Subcutaneous abdominal adipose tissue (tissue), 5 donors: Measurements from ENCODE around the gene TP53AIP1.

Experiments
- H3K27ac ChIP-seq: one replicate; pipeline ENCODE4 v1.7.0; 2013; ENCODE audit warnings: low read depth, mild to moderate bottlenecking, inconsistent platforms, low read length, moderate library complexity
- H3K27me3 ChIP-seq, 5 donors: one replicate each; pipeline ENCODE4 v1.7.0; 2013; ENCODE audit warnings: low read length in 5 of 5, inconsistent platforms in 1 of 5; ENCODE audit not compliant: control insufficient read depth in 5 of 5, insufficient read depth in 4 of 5
- H3K36me3 ChIP-seq, 5 donors: one replicate each; pipeline ENCODE4 v1.7.0; 2013; ENCODE audit warnings: low read length in 5 of 5; ENCODE audit not compliant: control insufficient read depth in 5 of 5, insufficient read depth in 5 of 5
- H3K4me1 ChIP-seq, 5 donors: one replicate each; pipeline ENCODE4 v1.7.0; 2013; ENCODE audit warnings: low read length in 5 of 5, mild to moderate bottlenecking in 3 of 5, moderate library complexity in 1 of 5; ENCODE audit not compliant: control insufficient read depth in 5 of 5, insufficient read depth in 5 of 5
- H3K4me3 ChIP-seq, 5 donors: one replicate each; pipeline ENCODE4 v1.7.0; 2013; ENCODE audit warnings: low read length in 5 of 5, low read depth in 1 of 5
- H3K9ac ChIP-seq, 5 donors: one replicate each; pipeline ENCODE4 v1.7.0; 2013; ENCODE audit warnings: low read length in 5 of 5, mild to moderate bottlenecking in 4 of 5, moderate library complexity in 3 of 5
- H3K9me3 ChIP-seq, 5 donors: one replicate each; pipeline ENCODE4 v1.7.0; 2013; ENCODE audit warnings: low read length in 5 of 5; ENCODE audit not compliant: control insufficient read depth in 5 of 5
- donor health status: healthy.
- donor health status: healthy.
- donor health status: healthy.
- donor health status: healthy.
- donor health status: healthy.

Gene TP53AIP1

DNA sequence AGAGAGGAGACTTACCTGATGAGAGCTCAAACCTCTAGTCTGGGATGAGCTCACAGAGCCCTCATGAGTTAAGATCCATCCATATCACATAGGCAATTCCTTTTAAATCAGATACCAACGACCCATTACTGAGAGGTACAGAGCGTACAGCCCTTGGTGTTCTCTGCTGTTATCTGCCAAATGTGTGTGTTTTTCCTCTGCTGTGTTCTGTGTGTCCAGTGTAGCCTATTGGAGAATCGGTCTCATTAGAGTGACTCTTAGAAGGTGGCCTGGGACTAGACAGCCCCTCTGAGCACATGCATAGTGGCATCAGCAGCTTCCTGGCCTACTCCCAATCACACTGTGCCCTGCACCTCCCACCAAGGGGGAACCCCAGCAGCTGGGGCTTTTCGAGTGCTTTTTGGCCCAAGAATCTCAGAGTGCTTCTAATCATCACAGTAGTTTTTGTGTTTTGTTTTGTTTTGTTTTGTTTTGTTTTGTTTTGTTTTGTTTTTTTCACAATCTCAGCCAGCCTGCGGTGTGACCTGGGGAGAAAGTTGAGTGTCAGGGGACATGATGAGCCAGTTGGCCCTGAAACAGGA is 25.4 kb downstream of the TP53AIP1 start:
- H3K4me3 ChIP-seq = no peak overlapping the region
- H3K9me3 ChIP-seq = no peaks in the 10 kb centered on the region
- H3K27me3 ChIP-seq = peaks cover 0 to 13% (median 0%) of the 10 kb centered on the region in 5 donors
- no peak overlapping the region for H3K27ac ChIP-seq
- peaks cover 0 to 10% (median 0%) of the 10 kb centered on the region in 5 donors for H3K4me1 ChIP-seq
- no peak overlapping the region for H3K9ac ChIP-seq
- no peaks in the 10 kb centered on the region for H3K36me3 ChIP-seq

DNA sequence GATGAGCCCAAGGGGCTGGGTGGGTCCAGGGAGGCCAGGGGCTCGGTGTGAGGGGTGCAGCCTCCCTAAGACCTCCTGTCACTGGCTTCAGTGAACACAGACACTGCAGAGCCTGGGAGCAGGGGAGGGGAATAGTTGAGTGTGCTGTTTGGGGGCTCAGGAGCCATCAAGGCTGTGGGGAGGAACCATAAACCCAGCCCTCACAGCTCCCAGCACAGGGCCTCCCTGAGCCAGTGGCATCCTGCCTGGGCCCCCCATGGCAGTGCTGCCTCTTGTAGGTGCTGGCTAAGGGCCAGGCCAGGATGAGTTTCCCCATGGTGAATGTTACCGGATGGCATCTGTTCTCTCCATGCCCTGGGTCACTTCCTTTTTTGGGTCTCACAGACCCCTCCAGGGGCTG is 26.0 kb downstream of the TP53AIP1 start:
- peaks cover 0 to 10% (median 0%) of the 10 kb centered on the region in 5 donors for H3K4me1 ChIP-seq
- no peaks in the 10 kb centered on the region for H3K9me3 ChIP-seq
- no peak overlapping the region for H3K4me3 ChIP-seq
- no peaks in the 10 kb centered on the region for H3K36me3 ChIP-seq
- no peak overlapping the region for H3K9ac ChIP-seq
- H3K27ac ChIP-seq = no peak overlapping the region
- peaks cover 0 to 13% (median 0%) of the 10 kb centered on the region in 5 donors for H3K27me3 ChIP-seq

DNA sequence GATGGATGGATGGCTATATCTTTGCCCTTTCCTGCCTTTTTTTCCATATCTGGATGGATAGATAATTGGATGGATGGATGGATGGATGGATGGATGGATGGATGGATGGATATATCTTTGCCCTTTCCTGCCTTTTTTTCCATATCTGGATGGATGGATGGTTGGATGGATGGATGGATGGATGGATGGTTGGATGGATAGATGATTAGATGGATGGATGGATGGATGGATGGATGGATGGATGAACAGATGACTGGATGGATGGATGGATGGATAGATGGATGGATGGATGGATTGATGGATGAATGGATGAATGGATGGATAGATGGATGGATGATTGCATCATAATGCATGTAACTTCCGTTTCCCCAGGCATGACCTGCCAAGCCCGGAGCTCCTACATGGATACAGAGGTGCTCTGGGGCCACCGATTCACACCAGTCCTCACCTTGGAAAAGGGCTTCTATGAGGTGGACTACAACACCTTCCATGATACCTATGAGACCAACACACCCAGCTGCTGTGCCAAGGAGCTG is 26.6 kb downstream of the TP53AIP1 start:
- peaks cover 0 to 10% (median 0%) of the 10 kb centered on the region in 5 donors for H3K4me1 ChIP-seq
- peaks cover 0 to 4% (median 0%) of the 10 kb centered on the region in 5 donors for H3K36me3 ChIP-seq
- H3K4me3 ChIP-seq = no peak overlapping the region
- peaks cover 0 to 13% (median 0%) of the 10 kb centered on the region in 5 donors for H3K27me3 ChIP-seq
- no peak overlapping the region for H3K27ac ChIP-seq
- H3K9ac ChIP-seq = no peak overlapping the region
- H3K9me3 ChIP-seq = no peaks in the 10 kb centered on the region

GRCh38 chr11:128915149-128915521 is 27.5 kb downstream of the TP53AIP1 start:
- Histone ChIP-seq H3K36me3 (peaks cover 0 to 4% (median 0%) of the 10 kb centered on the region in 5 donors), H3K27me3 (peaks cover 0 to 9% (median 0%) of the 10 kb centered on the region in 5 donors), H3K9ac (no peak overlapping the region), H3K9me3 (no peaks in the 10 kb centered on the region), H3K4me1 (peaks cover 0 to 10% (median 0%) of the 10 kb centered on the region in 5 donors), H3K27ac (no peak overlapping the region), H3K4me3 (no peak overlapping the region)

GRCh38 chr11:128914216-128915148 is 28.2 kb downstream of the TP53AIP1 start:
- Histone ChIP-seq H3K27me3 (peaks cover 0 to 9% (median 0%) of the 10 kb centered on the region in 5 donors), H3K27ac (no peak overlapping the region), H3K9me3 (no peaks in the 10 kb centered on the region), H3K4me3 (no peak overlapping the region), H3K36me3 (peaks cover 0 to 4% (median 0%) of the 10 kb centered on the region in 5 donors), H3K9ac (no peak overlapping the region), H3K4me1 (peaks cover 0 to 13% (median 0%) of the 10 kb centered on the region in 5 donors)

GRCh38 chr11:128913806-128914205 is 28.9 kb downstream of the TP53AIP1 start:
- Histone ChIP-seq H3K4me1 (peaks cover 0 to 16% (median 2%) of the 10 kb centered on the region in 5 donors), H3K27ac (no peak overlapping the region)

DNA sequence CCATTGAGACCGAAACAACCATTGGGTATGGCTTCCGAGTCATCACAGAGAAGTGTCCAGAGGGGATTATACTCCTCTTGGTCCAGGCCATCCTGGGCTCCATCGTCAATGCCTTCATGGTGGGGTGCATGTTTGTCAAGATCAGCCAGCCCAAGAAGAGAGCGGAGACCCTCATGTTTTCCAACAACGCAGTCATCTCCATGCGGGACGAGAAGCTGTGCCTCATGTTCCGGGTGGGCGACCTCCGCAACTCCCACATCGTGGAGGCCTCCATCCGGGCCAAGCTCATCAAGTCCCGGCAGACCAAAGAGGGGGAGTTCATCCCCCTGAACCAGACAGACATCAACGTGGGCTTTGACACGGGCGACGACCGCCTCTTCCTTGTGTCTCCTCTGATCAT is 31.0 kb downstream of the TP53AIP1 start:
- H3K4me1 ChIP-seq = peaks cover 0 to 31% (median 15%) of the 10 kb centered on the region in 5 donors
- no peak overlapping the region for H3K27ac ChIP-seq

More at GRCh38 chr11:128913806-128914205, 28.9 kb downstream of the TP53AIP1 start:
- Histone ChIP-seq H3K36me3 (peaks cover 0 to 4% (median 0%) of the 10 kb centered on the region in 5 donors), H3K9me3 (no peaks in the 10 kb centered on the region), H3K9ac (no peak overlapping the region), H3K4me3 (no peak overlapping the region), H3K27me3 (peaks cover 0 to 9% (median 0%) of the 10 kb centered on the region in 5 donors)

GRCh38 chr11:128911239-128911638 is 31.4 kb downstream of the TP53AIP1 start:
- no peak overlapping the region for H3K27ac ChIP-seq
- peaks cover 0 to 4% (median 0%) of the 10 kb centered on the region in 5 donors for H3K36me3 ChIP-seq
- H3K4me1 ChIP-seq = peaks cover 0 to 34% (median 15%) of the 10 kb centered on the region in 5 donors
- H3K9ac ChIP-seq = no peak overlapping the region
- no peaks in the 10 kb centered on the region for H3K9me3 ChIP-seq
- H3K27me3 ChIP-seq = peaks cover 0 to 10% (median 0%) of the 10 kb centered on the region in 5 donors
- H3K4me3 ChIP-seq = no peak overlapping the region

More for the DNA sequence above, 31.0 kb downstream of the TP53AIP1 start:
- Histone ChIP-seq H3K9ac (no peak overlapping the region), H3K9me3 (no peaks in the 10 kb centered on the region), H3K36me3 (peaks cover 0 to 4% (median 0%) of the 10 kb centered on the region in 5 donors), H3K4me3 (no peak overlapping the region), H3K27me3 (peaks cover 0 to 10% (median 0%) of the 10 kb centered on the region in 5 donors)

DNA sequence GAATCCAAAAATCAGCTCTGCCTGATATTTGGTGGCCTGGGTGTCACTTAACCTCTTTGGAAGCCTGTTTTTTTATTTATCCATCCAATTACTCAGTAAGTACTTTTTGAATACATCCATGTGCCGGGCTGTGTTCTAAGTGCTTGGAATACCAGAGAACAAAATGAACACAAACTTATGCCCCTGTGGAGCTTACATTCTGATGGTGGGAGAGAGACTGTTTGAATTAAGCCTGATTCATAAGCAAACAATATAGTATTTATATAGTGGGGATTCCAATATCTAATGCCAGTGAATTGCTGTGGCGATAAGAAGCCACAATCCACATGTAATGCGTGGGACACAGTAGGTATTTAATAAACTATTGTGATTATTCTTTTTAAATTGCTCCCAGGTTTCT is 32.1 kb downstream of the TP53AIP1 start:
- H3K27me3 ChIP-seq = peaks cover 0 to 10% (median 0%) of the 10 kb centered on the region in 5 donors
- H3K9me3 ChIP-seq = no peaks in the 10 kb centered on the region
- H3K4me3 ChIP-seq = no peak overlapping the region
- H3K27ac ChIP-seq = no peak overlapping the region
- H3K36me3 ChIP-seq = peaks cover 0 to 4% (median 0%) of the 10 kb centered on the region in 5 donors
- no peak overlapping the region for H3K9ac ChIP-seq
- H3K4me1 ChIP-seq = peaks cover 0 to 40% (median 21%) of the 10 kb centered on the region in 5 donors
